K562 (cell line): ENCODE data around the gene SUDS3. TPM values are rescaled to one million over a fixed set of nuclear protein-coding genes. Genes with fewer than 3 reads are reported as not detected.

Source experiments
- ARNT ChIP-seq, 2 experiments: fragments of 450-650 bp; IDR thresholded peaks; 2 replicates each; pipeline ENCODE4 v1.6.1; 2016; ENCODE audit warnings: mild to moderate bottlenecking in 1 of 2
- ASH1L ChIP-seq: fragments of 450-650 bp; IDR thresholded peaks from 2 replicates; pipeline ENCODE4 v1.6.1; 2018; ENCODE audit warnings: borderline replicate concordance, mild to moderate bottlenecking, low read depth; ENCODE audit not compliant: partially characterized antibody
- CBFA2T2 ChIP-seq: fragments of 450-650 bp; conservative IDR thresholded peaks from 2 replicates; pipeline ENCODE4 v1.6.1; 2017; ENCODE audit warnings: mild to moderate bottlenecking
- CBX8 ChIP-seq: fragments of 200-600 bp; sonication (generic); IDR thresholded peaks from 2 replicates; pipeline ENCODE4 v1.6.1; 2012; ENCODE audit warnings: borderline replicate concordance, mixed run types, low read depth, mild to moderate bottlenecking, moderate library complexity, mixed read lengths, low read length, control low read depth, inconsistent platforms; ENCODE audit not compliant: poor library complexity, severe bottlenecking; ENCODE audit errors: extremely low read depth
- E2F6 ChIP-seq, 2 experiments: IDR thresholded peaks; 2 replicates each; pipeline ENCODE4 v1.6.1; 2011; ENCODE audit warnings: borderline replicate concordance in 1 of 2, control low read depth in 1 of 2, low read depth in 1 of 2, low read length in 1 of 2, mild to moderate bottlenecking in 1 of 2, mixed read lengths in 1 of 2, moderate library complexity in 1 of 2; ENCODE audit not compliant: insufficient read depth in 1 of 2, insufficient read length in 1 of 2, poor library complexity in 1 of 2, severe bottlenecking in 1 of 2; ENCODE audit errors: extremely low read depth in 1 of 2
- ELF2 ChIP-seq: fragments of 250-450 bp; sonication (Bioruptor Pico); IDR thresholded peaks from 2 replicates; pipeline ENCODE4 v1.5.0; 2021; ENCODE audit warnings: mild to moderate bottlenecking
- EP300 ChIP-seq: IDR thresholded peaks from 2 replicates; pipeline ENCODE4 v1.6.1; 2012; ENCODE audit warnings: low read length, improper control_type of control experiment
- ETV1 ChIP-seq: fragments of 450-650 bp; conservative IDR thresholded peaks from 2 replicates; pipeline ENCODE4 v1.6.1; 2016; ENCODE audit warnings: missing genetic modification characterization, control low read depth, low read depth, missing compliant biosample characterization
- HMBOX1 ChIP-seq: sonication (generic); IDR thresholded peaks from 2 replicates; pipeline ENCODE4 v1.6.1; 2016
- JUND ChIP-seq, 2 experiments: IDR thresholded peaks; 2 replicates in 1 of 2; 3 replicates in 1 of 2; pipeline ENCODE4 v1.6.1; 2011; ENCODE audit warnings: borderline replicate concordance in 2 of 2, low read depth in 2 of 2, low read length in 2 of 2, improper control_type of control experiment in 1 of 2, missing biosample characterization in 1 of 2, missing genetic modification characterization in 1 of 2, missing genetic modification reagents in 1 of 2
- KDM1A ChIP-seq, 2 experiments: fragments of 450-650 bp; IDR thresholded peaks; 2 replicates each; pipeline ENCODE4 v1.6.1; 2016; ENCODE audit warnings: mild to moderate bottlenecking in 2 of 2
- MCM2 ChIP-seq: fragments of 450-650 bp; IDR thresholded peaks from 2 replicates; pipeline ENCODE4 v1.6.1; 2017; ENCODE audit warnings: low read depth, mild to moderate bottlenecking
- MTA2 ChIP-seq: fragments of 450-650 bp; IDR thresholded peaks from 2 replicates; pipeline ENCODE4 v1.6.1; 2016; ENCODE audit warnings: low read depth
- NFIC ChIP-seq: fragments of 450-650 bp; IDR thresholded peaks from 2 replicates; pipeline ENCODE4 v1.6.1; 2017; ENCODE audit warnings: mild to moderate bottlenecking, inconsistent platforms
- SIN3B ChIP-seq: fragments of 450-650 bp; IDR thresholded peaks from 2 replicates; pipeline ENCODE4 v1.6.1; 2017; ENCODE audit warnings: low read depth, mild to moderate bottlenecking, moderate library complexity
- TFE3 ChIP-seq: fragments of 450-650 bp; formaldehyde crosslinking; IDR thresholded peaks from 2 replicates; pipeline ENCODE4 v1.4.0; 2020; ENCODE audit warnings: mild to moderate bottlenecking, mixed read lengths
- ZBTB17 ChIP-seq: fragments of 450-650 bp; formaldehyde crosslinking; IDR thresholded peaks from 2 replicates; pipeline ENCODE4 v1.4.0; 2020; ENCODE audit warnings: mild to moderate bottlenecking
- ZMIZ1 ChIP-seq, 2 experiments: fragments of 150-350 bp in 1 of 2; IDR thresholded peaks; 2 replicates each; pipeline ENCODE4 v1.6.1; 2012 to 2016; ENCODE audit warnings: low read depth in 2 of 2, low read length in 2 of 2, mild to moderate bottlenecking in 1 of 2, moderate library complexity in 1 of 2
- ZNF224 ChIP-seq: sonication (generic); formaldehyde crosslinking; IDR thresholded peaks from 2 replicates; pipeline ENCODE4 v1.8.0; 2022; ENCODE audit warnings: mild to moderate bottlenecking, missing genetic modification reagents
- ZNF75A ChIP-seq: fragments of 450-650 bp; formaldehyde crosslinking; IDR thresholded peaks from 2 replicates; pipeline ENCODE4 v1.4.0; 2020; ENCODE audit warnings: mild to moderate bottlenecking
- polyA plus RNA-seq, 8 experiments: library from polyadenylated mRNA; depleted of rRNA in 4 of 8; stranded (reverse) in 5 of 8; unstranded in 3 of 8; fragments of >200 nt; fragmentation: Nextera tagmentation in 2 of 8; fragmentation: Illumina TruSeq in 1 of 8; extraction: Ambion mirVana in 2 of 8; extraction: Trizol in 1 of 8; gene quantifications; 2 replicates each; pipeline versions ENCODE4 v1.2.1 to v1.2.3, GENCODE V29; 2011 to 2014; ENCODE audit warnings: inconsistent platforms in 1 of 8, missing spikeins in 1 of 8
- total RNA-seq, 7 experiments: library from RNA; depleted of rRNA in 6 of 7; stranded (reverse); fragments of >200 nt in 6 of 7; fragmentation: Illumina TruSeq in 2 of 7; extraction: Trizol in 2 of 7; gene quantifications; 2 replicates each; pipeline versions ENCODE4 v1.2.1 to v1.2.3, GENCODE V29; 2011 to 2021; ENCODE audit warnings: low replicate concordance in 1 of 7

Gene SUDS3
- total and polyA plus RNA-seq, 9 of the 15 experiments (the other 6 are each of a cell fraction or from before 2014, with no cell fraction given): 6.6 to 30.5 (median 23.3) TPM

- TF ChIP-seq ZMIZ1 (IDR thresholded peaks at IDR 0.05; ENCODE audit: low read depth in 2 of 2, low read length in 2 of 2) (peak in 1 of 2 experiments; percentile 51; a peak in 1 of 4 replicates), ZBTB17 (no peak), ZNF75A (no peak), ASH1L (peak; percentile 39), KDM1A (IDR thresholded peaks at IDR 0.05) (0 out of 4 replicates have a peak, but pooled peaks have one; percentile 10 to 33), CBX8 (no peak), EP300 (peak; percentile 44; the same call in 1 of the 2 replicates), MTA2 (peak; percentile 70), SIN3B (no peak), ETV1 (tag) (no peak), ZNF224 (CRISPR knock-in tag) (no peak), ARNT (IDR thresholded peaks at IDR 0.05) (peak in 1 of 2 experiments; percentile 70; a peak in 1 of 4 replicates), CBFA2T2 (peak; percentile 73), JUND (IDR thresholded peaks at IDR 0.05; ENCODE audit: borderline replicate concordance, low read depth, low read length) (no peak), JUND (tag; IDR thresholded peaks at IDR 0.05; ENCODE audit: borderline replicate concordance, low read depth, low read length) (peak; percentile 52; the same call in 1 of the 3 replicates), TFE3 (CRISPR knock-in tag) (no peak), ELF2 (CRISPR knock-in tag) (no peak), E2F6 (IDR thresholded peaks at IDR 0.05; ENCODE audit: borderline replicate concordance in 1 of 2, extremely low read depth in 1 of 2, insufficient read depth in 1 of 2, insufficient read length in 1 of 2, low read depth in 1 of 2, low read length in 1 of 2, poor library complexity in 1 of 2, severe bottlenecking in 1 of 2) (peak; percentile 63 to 76), NFIC (peak; percentile 39), MCM2 (no peak), HMBOX1 (peak; percentile 41; the same call in 1 of the 2 replicates)
These were observed 31.0 kb upstream of the SUDS3 start (continued) for GRCh38 chr12:118345355-118345754.
